PC-3 (cell line): Measurements from ENCODE around the gene SLC8A3. TPM values are rescaled to one million over a fixed set of nuclear protein-coding genes. Genes with fewer than 3 reads are reported as not detected.
A peak's percentile ranks its signal among the peaks of the same experiment; 100 is the strongest.

Source experiments
- ATAC-seq: fragments of 200-7000 bp; cut with Tn5 transposase; 2 replicates; pipeline ENCODE4 v1.9.1; 2020; ENCODE audit warnings: mild to moderate bottlenecking, moderate library complexity
- BruUV-seq: library from RNA; stranded (reverse); fragments of 400-500 nt; replicated peaks from 2 replicates; lab custom pipeline; 2021; lab: Mats Ljungman, UMichigan
- CTCF ChIA-PET: fragments of 300-600 bp; sonication (Branson Sonifier 250); formaldehyde crosslinking; loops from one replicate; lab custom pipeline; 2022; ENCODE audit warnings: antibody characterized with exemption; lab: Charles Lee
- POLR2A ChIA-PET: fragments of 300-600 bp; sonication (Branson Sonifier 250); formaldehyde crosslinking; loops from one replicate; lab custom pipeline; 2022; ENCODE audit warnings: antibody characterized with exemption; ENCODE audit not compliant: unreplicated experiment; lab: Charles Lee
- DNase-seq: peaks from one replicate; pipeline ENCODE4 v3.0.0-alpha.2; 2015
- H2AFZ ChIP-seq: fragments of 300-600 bp; sonication (generic); 2 replicates; pipeline ENCODE4 v1.6.0; 2016; ENCODE audit warnings: antibody characterized with exemption, low read length
- H3F3A ChIP-seq: fragments of 300-600 bp; sonication (generic); one replicate; pipeline ENCODE4 v1.6.0; 2017; ENCODE audit warnings: antibody characterized with exemption, low read length, control low read depth, mild to moderate bottlenecking; ENCODE audit not compliant: unreplicated experiment
- H3K27ac ChIP-seq: fragments of 300-600 bp; sonication (generic); 2 replicates; pipeline ENCODE4 v1.5.1; 2016; ENCODE audit warnings: mild to moderate bottlenecking, low read length
- H3K27me3 ChIP-seq: fragments of 300-600 bp; sonication (generic); 2 replicates; pipeline ENCODE4 v1.6.1; 2016; ENCODE audit warnings: low read length, mixed read lengths
- H3K36me3 ChIP-seq: fragments of 300-600 bp; sonication (generic); 2 replicates; pipeline ENCODE4 v1.6.1; 2016; ENCODE audit warnings: low read depth, mixed run types, low read length, mixed read lengths
- H3K4me1 ChIP-seq: fragments of 300-600 bp; sonication (generic); 2 replicates; pipeline ENCODE4 v1.5.1; 2016; ENCODE audit warnings: low read length; ENCODE audit not compliant: insufficient read depth
- H3K4me2 ChIP-seq: fragments of 300-600 bp; sonication (generic); 2 replicates; pipeline ENCODE4 v1.6.0; 2016; ENCODE audit warnings: low read length
- H3K4me3 ChIP-seq: fragments of 300-600 bp; sonication (generic); 2 replicates; pipeline ENCODE4 v1.5.1; 2016; ENCODE audit warnings: mild to moderate bottlenecking, low read length, mixed read lengths
- H3K79me2 ChIP-seq: fragments of 300-600 bp; sonication (generic); 2 replicates; pipeline ENCODE4 v1.6.1; 2017; ENCODE audit warnings: low read length, mixed read lengths
- H3K9ac ChIP-seq: fragments of 300-600 bp; sonication (generic); 2 replicates; pipeline ENCODE4 v1.6.0; 2016; ENCODE audit warnings: mild to moderate bottlenecking, low read length
- H3K9me2 ChIP-seq: fragments of 300-600 bp; sonication (generic); replicated peaks from 2 replicates; pipeline ENCODE4 v1.6.1; 2016; ENCODE audit warnings: mixed run types, low read length, mixed read lengths
- H3K9me3 ChIP-seq: fragments of 300-600 bp; sonication (generic); 2 replicates; pipeline ENCODE4 v1.6.1; 2016; ENCODE audit warnings: low read length, mixed read lengths
- H4K20me1 ChIP-seq: fragments of 300-600 bp; sonication (generic); 2 replicates; pipeline ENCODE4 v1.6.1; 2016; ENCODE audit warnings: low read length, mixed read lengths
- CTCF ChIP-seq: fragments of 300-600 bp; sonication (generic); conservative IDR thresholded peaks from 2 replicates; pipeline ENCODE4 v1.5.1; 2017; ENCODE audit warnings: antibody characterized with exemption, low read depth, mild to moderate bottlenecking, low read length
- EZH2 ChIP-seq: fragments of 300-600 bp; sonication (generic); IDR thresholded peaks from one replicate; pipeline ENCODE4 v1.6.1; 2017; ENCODE audit warnings: antibody characterized with exemption, mild to moderate bottlenecking, low read length; ENCODE audit not compliant: unreplicated experiment
- EZH2phosphoT487 ChIP-seq: fragments of 300-600 bp; sonication (generic); IDR thresholded peaks from 2 replicates; pipeline ENCODE4 v1.6.1; 2018; ENCODE audit warnings: mild to moderate bottlenecking, antibody characterized with exemption, low read length, borderline replicate concordance
- intact Hi-C: fragments of 100-400 bp; cut with micrococcal nuclease; formaldehyde crosslinking; loops from 2 replicates; pipeline ENCODE4 v1.9.0; 2023
- total RNA-seq: library from RNA; depleted of rRNA; stranded (reverse); fragments of >200 nt; gene quantifications from 2 replicates; pipeline ENCODE4 v1.2.3, GENCODE V29; 2014

Gene SLC8A3
- total RNA-seq, 1 experiment from 2014 or later, result not detected

GRCh38 chr14:70188322-70188658 is 461 bp downstream of the SLC8A3 start:
- H3K9ac ChIP-seq, result no peak overlapping the region
- no peaks in the 10 kb centered on the region for H3K9me2 ChIP-seq
- H3K4me2 ChIP-seq, result peak overlapping the region; percentile 70
- H4K20me1 ChIP-seq, result no peaks in the 10 kb centered on the region
- ATAC-seq, result no peak; the same call in 1 of the 2 replicates
- peak overlapping the region; percentile 55; the same call in 1 of the 2 replicates for H3K4me3 ChIP-seq
- CTCF ChIA-PET, result no interaction called here
- POLR2A ChIA-PET, result no interaction called here
- H3K27ac ChIP-seq, result no peak overlapping the region
- peaks cover 84% of the 10 kb centered on the region for H3K27me3 ChIP-seq
- H3K4me1 ChIP-seq, result no peaks in the 10 kb centered on the region
- no peaks in the 10 kb centered on the region for H3K9me3 ChIP-seq
- no TSS peak for BruUV-seq
- TF ChIP-seq EZH2, result no peak
- TF ChIP-seq EZH2phosphoT487, result peak; percentile 50; the same call in 1 of the 2 replicates
- no peak for TF ChIP-seq CTCF
- DNase-seq, result no peak
- intact Hi-C loops, result no loop called here
- no peaks in the 10 kb centered on the region for H3F3A ChIP-seq
- H3K36me3 ChIP-seq, result no peaks in the 10 kb centered on the region
- no peak overlapping the region for H2AFZ ChIP-seq
- H3K79me2 ChIP-seq, result no peaks in the 10 kb centered on the region

GRCh38 chr14:70186900-70187451 is 1.8 kb downstream of the SLC8A3 start:
- Histone ChIP-seq H3K9me2 (no peaks in the 10 kb centered on the region), H3K27ac (no peak overlapping the region), H3K36me3 (no peaks in the 10 kb centered on the region), H3K4me1 (no peaks in the 10 kb centered on the region), H3K79me2 (no peaks in the 10 kb centered on the region), H2AFZ (no peak overlapping the region), H3K9me3 (no peaks in the 10 kb centered on the region), H4K20me1 (no peaks in the 10 kb centered on the region), H3K4me3 (no peak overlapping the region), H3F3A (no peaks in the 10 kb centered on the region), H3K4me2 (no peak overlapping the region), H3K9ac (no peak overlapping the region), H3K27me3 (peaks cover 87% of the 10 kb centered on the region)
- no TSS peak for BruUV-seq
- TF ChIP-seq CTCF (no peak), EZH2phosphoT487 (no peak), EZH2 (no peak)
- CTCF ChIA-PET, result no interaction called here
- intact Hi-C loops, result no loop called here
- ATAC-seq (no peak), DNase-seq (no peak)
- POLR2A ChIA-PET, result no interaction called here

GRCh38 chr14:70183991-70184390 is 4.8 kb downstream of the SLC8A3 start:
- BruUV-seq, result no TSS peak
- no peak overlapping the region for H3K4me2 ChIP-seq
- H3F3A ChIP-seq, result no peaks in the 10 kb centered on the region
- H3K4me3 ChIP-seq, result no peak overlapping the region
- H3K4me1 ChIP-seq, result no peaks in the 10 kb centered on the region
- no peak overlapping the region for H3K9ac ChIP-seq
- H4K20me1 ChIP-seq, result no peaks in the 10 kb centered on the region
- no peaks in the 10 kb centered on the region for H3K9me3 ChIP-seq
- ChIA-PET POLR2A (no interaction called here), CTCF (no interaction called here)
- intact Hi-C loops, result no loop called here
- ATAC-seq, result no peak
- no peak overlapping the region for H2AFZ ChIP-seq
- no peaks in the 10 kb centered on the region for H3K9me2 ChIP-seq
- H3K27me3 ChIP-seq, result peaks cover 84% of the 10 kb centered on the region
- no peaks in the 10 kb centered on the region for H3K36me3 ChIP-seq
- no peak for DNase-seq
- no peak overlapping the region for H3K27ac ChIP-seq
- no peak for TF ChIP-seq EZH2
- TF ChIP-seq EZH2phosphoT487, result no peak
- no peak for TF ChIP-seq CTCF
- H3K79me2 ChIP-seq, result no peaks in the 10 kb centered on the region
